ENCODE results near the gene NKAPD1. TPM values are rescaled to one million over a fixed set of nuclear protein-coding genes. Genes with fewer than 3 reads are reported as not detected.

Gene NKAPD1
- total and polyA plus RNA-seq, 4 donors, result 12.4 to 24.4 (median 13.6) TPM

GRCh38 chr11:112096194-112096593, 22.1 kb downstream of the NKAPD1 start:
- no peak overlapping the region for H3K4me3 ChIP-seq
- H3K27me3 ChIP-seq (ENCODE audit: control insufficient read depth in 3 of 3, insufficient read depth in 3 of 3, low read length in 2 of 3), result no peaks in the 10 kb centered on the region
- peaks cover 7 to 26% (median 10%) of the 10 kb centered on the region in 4 donors for H3K36me3 ChIP-seq (ENCODE audit: control insufficient read depth in 4 of 4, insufficient read depth in 4 of 4, low read length in 4 of 4)
- no peaks in the 10 kb centered on the region for H3K9me3 ChIP-seq (ENCODE audit: control insufficient read depth in 4 of 4, insufficient read depth in 3 of 4, low read length in 3 of 4)
- ATAC-seq (ENCODE audit: insufficient read depth, low FRiP score) (no peak), DNase-seq (no peak)
- H3K4me1 ChIP-seq (ENCODE audit: control insufficient read depth in 5 of 5, insufficient read depth in 5 of 5, low read length in 5 of 5), result peaks cover 0 to 2% (median 0%) of the 10 kb centered on the region in 5 donors
- TF ChIP-seq, protein P1, sequence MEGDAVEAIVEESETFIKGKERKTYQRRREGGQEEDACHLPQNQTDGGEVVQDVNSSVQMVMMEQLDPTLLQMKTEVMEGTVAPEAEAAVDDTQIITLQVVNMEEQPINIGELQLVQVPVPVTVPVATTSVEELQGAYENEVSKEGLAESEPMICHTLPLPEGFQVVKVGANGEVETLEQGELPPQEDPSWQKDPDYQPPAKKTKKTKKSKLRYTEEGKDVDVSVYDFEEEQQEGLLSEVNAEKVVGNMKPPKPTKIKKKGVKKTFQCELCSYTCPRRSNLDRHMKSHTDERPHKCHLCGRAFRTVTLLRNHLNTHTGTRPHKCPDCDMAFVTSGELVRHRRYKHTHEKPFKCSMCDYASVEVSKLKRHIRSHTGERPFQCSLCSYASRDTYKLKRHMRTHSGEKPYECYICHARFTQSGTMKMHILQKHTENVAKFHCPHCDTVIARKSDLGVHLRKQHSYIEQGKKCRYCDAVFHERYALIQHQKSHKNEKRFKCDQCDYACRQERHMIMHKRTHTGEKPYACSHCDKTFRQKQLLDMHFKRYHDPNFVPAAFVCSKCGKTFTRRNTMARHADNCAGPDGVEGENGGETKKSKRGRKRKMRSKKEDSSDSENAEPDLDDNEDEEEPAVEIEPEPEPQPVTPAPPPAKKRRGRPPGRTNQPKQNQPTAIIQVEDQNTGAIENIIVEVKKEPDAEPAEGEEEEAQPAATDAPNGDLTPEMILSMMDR (IDR thresholded peaks at IDR 0.05; ENCODE audit: control extremely low read depth, extremely low read depth), result no peak
- H3K9ac ChIP-seq (ENCODE audit: insufficient read depth in 1 of 2, low read length in 2 of 2), result no peak overlapping the region
- H3K27ac ChIP-seq (ENCODE audit: low read depth in 1 of 2, low read length in 1 of 2), result no peak overlapping the region

DNA sequence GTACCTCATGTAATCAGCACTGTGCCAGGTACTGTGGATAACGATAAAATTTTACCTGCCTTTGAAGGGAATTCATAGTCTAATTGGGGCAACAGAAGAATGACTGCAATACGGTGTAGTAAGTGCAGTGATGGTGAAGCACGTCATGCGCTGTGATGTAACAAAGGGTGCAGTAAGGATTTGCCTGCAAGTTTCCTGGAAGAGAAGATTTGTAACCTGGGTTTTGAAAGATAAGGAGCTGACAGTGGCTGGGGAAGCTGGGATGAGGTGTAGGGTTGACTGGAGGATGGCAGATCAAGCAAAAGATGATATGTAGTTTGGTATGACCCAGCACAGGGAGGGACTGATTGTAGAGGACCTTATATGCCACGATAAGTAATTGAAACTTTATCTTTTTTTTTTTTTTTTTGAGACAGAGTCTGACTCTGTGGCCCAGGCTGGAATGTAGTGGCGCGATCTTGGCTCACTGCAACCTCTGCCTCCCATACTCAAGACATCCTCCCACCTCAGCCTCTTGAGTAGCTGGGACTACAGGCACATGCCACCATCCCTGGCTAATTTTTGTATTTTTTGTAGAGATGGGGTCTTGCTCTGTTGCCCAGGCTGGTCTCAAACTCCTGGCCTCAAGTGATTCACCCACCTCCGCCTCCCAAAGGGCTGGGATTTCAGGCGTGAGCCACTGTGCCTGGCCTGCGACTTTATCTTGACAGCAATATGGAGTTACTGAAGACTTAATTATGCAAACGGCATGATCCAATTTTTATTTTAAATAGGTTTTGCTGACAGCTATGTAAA, 23.8 kb downstream of the NKAPD1 start:
- Histone ChIP-seq H3K4me1 (ENCODE audit: control insufficient read depth in 5 of 5, insufficient read depth in 5 of 5, low read length in 5 of 5) (peaks cover 0 to 2% (median 0%) of the 10 kb centered on the region in 5 donors), H3K9me3 (ENCODE audit: control insufficient read depth in 4 of 4, insufficient read depth in 3 of 4, low read length in 3 of 4) (no peaks in the 10 kb centered on the region), H3K27ac (ENCODE audit: low read depth in 1 of 2, low read length in 1 of 2) (no peak overlapping the region), H3K4me3 (no peak overlapping the region), H3K9ac (ENCODE audit: insufficient read depth in 1 of 2, low read length in 2 of 2) (no peak overlapping the region), H3K27me3 (ENCODE audit: control insufficient read depth in 3 of 3, insufficient read depth in 3 of 3, low read length in 2 of 3) (no peaks in the 10 kb centered on the region), H3K36me3 (ENCODE audit: control insufficient read depth in 4 of 4, insufficient read depth in 4 of 4, low read length in 4 of 4) (peaks cover 0 to 16% (median 5%) of the 10 kb centered on the region in 4 donors)
- 85 to 93% methylated on average over 11 of the region's 11 CpGs for whole genome bisulfite sequencing, 2 donors
- no peak for DNase-seq
- TF ChIP-seq, protein P1 (IDR thresholded peaks at IDR 0.05; ENCODE audit: control extremely low read depth, extremely low read depth), result no peak
- no peak for ATAC-seq (ENCODE audit: insufficient read depth, low FRiP score)

- TF ChIP-seq, protein P1 (IDR thresholded peaks at IDR 0.05; ENCODE audit: control extremely low read depth, extremely low read depth), result no peak
- no peak overlapping the region for H3K4me3 ChIP-seq
- H3K27me3 ChIP-seq (ENCODE audit: control insufficient read depth in 3 of 3, insufficient read depth in 3 of 3, low read length in 2 of 3), result no peaks in the 10 kb centered on the region
- 72 to 80% methylated on average over 2 of the region's 2 CpGs for WGBS, 2 donors
- DNase-seq (no peak), ATAC-seq (ENCODE audit: insufficient read depth, low FRiP score) (no peak)
- H3K36me3 ChIP-seq (ENCODE audit: control insufficient read depth in 4 of 4, insufficient read depth in 4 of 4, low read length in 4 of 4), result peaks cover 0 to 11% (median under 1%) of the 10 kb centered on the region in 4 donors
- peaks cover 0 to 2% (median 0%) of the 10 kb centered on the region in 5 donors for H3K4me1 ChIP-seq (ENCODE audit: control insufficient read depth in 5 of 5, insufficient read depth in 5 of 5, low read length in 5 of 5)
- no peak overlapping the region for H3K27ac ChIP-seq (ENCODE audit: low read depth in 1 of 2, low read length in 1 of 2)
- no peak overlapping the region for H3K9ac ChIP-seq (ENCODE audit: insufficient read depth in 1 of 2, low read length in 2 of 2)
- no peaks in the 10 kb centered on the region for H3K9me3 ChIP-seq (ENCODE audit: control insufficient read depth in 4 of 4, insufficient read depth in 3 of 4, low read length in 3 of 4)
Measured at GRCh38 chr11:112100462-112100861, 26.4 kb downstream of the NKAPD1 start.

Data from lung (tissue), 12 donors.